Muscle of back (tissue), 11 donors: ENCODE measurements around the gene TMEM178B. TPM values are rescaled to one million over a fixed set of nuclear protein-coding genes. Genes with fewer than 3 reads are reported as not detected.

Source experiments
- DNase-seq, 3 donors: peaks; one replicate each; pipeline versions ENCODE4 v3.0.0 to v3.0.0-alpha.2; 2013
- polyA plus RNA-seq, 10 donors: library from polyadenylated mRNA; unstranded; fragments of 120-200 nt; gene quantifications; one replicate each; pipeline ENCODE4 v1.2.1, GENCODE V29; 2013; ENCODE audit not compliant: insufficient read length in 10 of 10

The TMEM178B gene
- polyA plus RNA-seq, 10 donors = 0.38 to 1.4 (median 0.58) TPM

- DNase-seq = peak in 2 of 3 donors; percentile 24 to 36
Measured at GRCh38 chr7:141515941-141516340, 442.1 kb downstream of the TMEM178B start.

- no peak for DNase-seq
Measured at GRCh38 chr7:141519623-141520022, 445.8 kb downstream of the TMEM178B start.

GRCh38 chr7:141522657-141523342 lies 448.9 kb downstream of the TMEM178B start:
- no peak for DNase-seq

DNA sequence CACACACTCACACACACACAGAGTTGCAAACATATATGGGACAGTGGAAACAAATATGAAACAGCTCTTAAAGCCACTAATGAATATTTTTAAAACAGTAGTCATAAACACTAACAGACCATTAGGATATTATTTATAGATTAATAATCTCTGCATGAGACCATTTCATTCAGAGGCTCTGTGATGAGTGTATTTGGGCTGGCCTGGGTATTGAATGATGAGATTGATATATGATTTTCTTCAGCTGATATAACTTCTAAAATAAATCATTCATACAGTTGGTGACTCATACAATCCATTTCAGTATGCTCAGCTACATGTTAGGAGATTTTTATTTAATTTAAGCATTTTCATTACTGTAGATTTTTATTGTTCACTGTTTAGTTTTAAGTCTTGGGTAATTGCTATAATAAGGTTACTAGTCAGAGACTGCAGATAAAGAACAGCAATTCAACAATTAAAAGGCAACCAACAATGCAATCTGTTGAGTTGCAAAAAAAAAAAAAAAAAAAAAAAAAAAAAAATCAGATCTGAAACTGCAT lies 452.2 kb downstream of the TMEM178B start:
- no peak for DNase-seq

- no peak for DNase-seq
Measured at GRCh38 chr7:141527076-141527475, 453.2 kb downstream of the TMEM178B start.

GRCh38 chr7:141528399-141528798 lies 454.5 kb downstream of the TMEM178B start:
- DNase-seq = no peak

Other genes with a start within 250 kb of the TMEM178B start
- gene BRAF, start 149.1 kb upstream of the TMEM178B start, polyA plus RNA-seq = 10 to 100 TPM in 7 of 10 donors, 1 to 10 TPM in 3; 8.5 to 15.3 (median 11.8) TPM
- gene MRPS33, start 59.1 kb upstream of the TMEM178B start, polyA plus RNA-seq = 10 to 100 TPM; 68.7 to 91.3 (median 75.6) TPM